NCI-H2029 (cell line): ENCODE measurements around the gene BCDIN3D.

Source experiments
- DNase-seq: peaks from one replicate; lab custom pipeline; 2025; lab: John Stamatoyannopoulos, UW

The BCDIN3D gene

DNA sequence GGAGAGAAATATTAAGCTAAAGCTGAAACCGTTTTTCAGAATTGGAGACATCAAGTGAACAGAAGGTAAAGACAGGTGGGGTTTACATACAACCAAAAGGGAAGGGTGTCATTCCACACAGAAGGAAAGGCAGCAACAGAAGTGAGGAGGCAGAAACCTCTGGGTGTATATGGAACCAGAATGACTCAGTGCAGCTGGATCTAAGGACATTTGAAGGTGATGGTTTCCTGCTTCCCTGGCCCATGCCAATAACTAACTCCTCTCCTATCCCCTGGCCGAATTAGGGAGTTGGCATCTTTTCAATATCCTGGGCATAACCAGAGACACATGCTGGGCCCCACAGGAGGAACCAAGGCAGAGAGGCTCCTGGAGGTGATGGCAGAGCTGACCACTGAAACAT, 23.1 kb downstream of the BCDIN3D start:
- no peak for DNase-seq

GRCh38 chr12:49818241-49818895, 24.5 kb downstream of the BCDIN3D start:
- DNase-seq = no peak

DNA sequence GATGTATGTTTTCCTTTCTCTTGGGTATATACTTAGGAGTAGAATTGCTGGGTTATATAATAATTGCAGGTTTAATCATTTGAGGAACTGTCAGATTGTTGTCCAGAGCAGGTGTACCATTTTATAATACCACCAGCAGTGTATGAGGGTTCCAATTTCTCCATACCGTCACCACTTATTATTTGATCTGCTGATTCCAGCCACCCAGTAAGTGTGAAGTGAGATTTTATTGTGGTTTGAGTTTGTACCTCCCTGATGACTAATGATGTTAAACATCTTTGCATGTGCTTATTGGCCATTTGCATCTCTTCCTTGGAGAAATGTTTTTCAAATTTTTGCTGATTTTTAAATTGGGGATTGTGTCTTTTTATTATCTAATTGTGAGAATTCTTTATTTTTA, 29.8 kb downstream of the BCDIN3D start:
- no peak for DNase-seq

DNA sequence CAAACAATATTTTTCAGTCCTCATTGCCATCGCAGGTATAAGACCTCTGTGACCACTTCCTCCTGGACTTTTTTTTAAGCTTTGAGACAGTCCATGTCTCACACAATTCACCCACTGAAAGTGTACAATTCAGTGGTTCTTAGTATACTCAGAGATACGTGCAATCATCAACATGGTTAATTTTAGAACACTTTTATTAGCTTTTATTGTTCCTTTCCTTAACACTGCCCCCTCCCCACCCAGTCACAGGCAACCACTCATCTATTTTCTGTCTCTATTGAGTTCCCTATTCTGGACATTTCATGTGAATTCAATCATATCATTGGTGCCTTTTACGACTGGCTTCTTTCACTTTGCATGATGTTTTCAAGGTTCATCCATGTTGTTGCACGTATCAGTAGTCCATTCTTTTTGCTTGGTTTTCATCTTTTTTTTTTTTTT, 30.9 kb downstream of the BCDIN3D start:
- no peak for DNase-seq

DNA sequence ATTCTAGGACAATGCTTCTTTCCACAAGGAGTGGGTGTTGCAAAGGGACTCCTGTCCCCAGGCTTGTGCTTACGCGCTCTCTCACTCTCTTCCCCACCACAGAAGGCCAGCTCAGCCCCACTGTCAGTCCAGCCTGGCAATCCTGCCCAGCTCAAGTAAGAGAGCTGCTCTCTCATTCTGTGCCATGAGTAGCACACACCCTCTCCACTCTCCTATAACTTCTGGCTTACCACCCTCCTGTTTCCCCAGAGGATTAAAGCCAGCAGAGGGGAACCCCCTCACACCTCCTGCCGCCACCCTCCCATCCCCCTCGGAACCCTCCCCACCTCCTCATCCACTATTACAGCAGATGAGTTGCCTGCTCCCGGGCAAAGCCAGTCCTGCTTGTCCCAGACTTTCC, 31.8 kb downstream of the BCDIN3D start:
- DNase-seq = no peak

- DNase-seq = no peak
These were observed 33.0 kb downstream of the BCDIN3D start for GRCh38 chr12:49809906-49810389.

- no peak for DNase-seq
These were observed 33.5 kb downstream of the BCDIN3D start for GRCh38 chr12:49809381-49809905.

- DNase-seq = no peak
These were observed 34.1 kb downstream of the BCDIN3D start for GRCh38 chr12:49808686-49809380.

DNA sequence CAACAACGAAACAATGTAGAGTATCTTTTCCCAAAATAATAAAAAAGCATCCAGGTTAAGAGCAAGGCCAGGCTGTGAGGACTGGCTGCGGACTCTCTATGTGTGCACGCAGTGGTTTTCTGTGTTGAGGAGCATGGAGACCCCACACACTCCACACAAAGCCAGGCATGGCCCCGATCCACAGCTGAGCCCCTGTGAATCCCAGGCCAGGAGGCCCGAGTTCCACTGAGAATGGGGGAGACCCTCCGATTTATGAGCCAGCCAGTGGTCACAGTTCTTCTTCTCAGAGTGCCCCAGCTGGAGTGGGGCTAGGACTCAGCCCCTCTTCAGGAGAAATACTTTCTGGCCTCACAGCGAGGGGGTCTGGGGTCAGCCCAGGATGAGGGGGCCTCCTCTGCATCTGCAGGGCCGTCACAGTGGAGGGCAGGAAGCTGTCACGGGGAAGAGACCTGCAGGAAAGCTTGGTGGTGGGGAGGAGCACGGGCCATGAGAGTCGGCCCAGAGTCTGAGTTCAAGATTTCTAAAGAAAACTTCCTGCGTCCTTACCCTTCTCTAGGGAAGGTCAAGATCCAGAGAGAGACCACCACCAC, 34.8 kb downstream of the BCDIN3D start:
- no peak for DNase-seq

- DNase-seq = no peak
These were observed 36.0 kb downstream of the BCDIN3D start for GRCh38 chr12:49806877-49807276.

GRCh38 chr12:49806321-49806813, 36.5 kb downstream of the BCDIN3D start:
- no peak for DNase-seq

GRCh38 chr12:49805409-49805808, 37.5 kb downstream of the BCDIN3D start:
- no peak for DNase-seq

- no peak for DNase-seq
These were observed 38.1 kb downstream of the BCDIN3D start for GRCh38 chr12:49804821-49805220.

- DNase-seq = no peak
These were observed 39.0 kb downstream of the BCDIN3D start for GRCh38 chr12:49803693-49804450.

GRCh38 chr12:49801141-49802063, 41.5 kb downstream of the BCDIN3D start:
- DNase-seq = no peak

- no peak for DNase-seq
These were observed 42.3 kb downstream of the BCDIN3D start for GRCh38 chr12:49800421-49801140.

DNA sequence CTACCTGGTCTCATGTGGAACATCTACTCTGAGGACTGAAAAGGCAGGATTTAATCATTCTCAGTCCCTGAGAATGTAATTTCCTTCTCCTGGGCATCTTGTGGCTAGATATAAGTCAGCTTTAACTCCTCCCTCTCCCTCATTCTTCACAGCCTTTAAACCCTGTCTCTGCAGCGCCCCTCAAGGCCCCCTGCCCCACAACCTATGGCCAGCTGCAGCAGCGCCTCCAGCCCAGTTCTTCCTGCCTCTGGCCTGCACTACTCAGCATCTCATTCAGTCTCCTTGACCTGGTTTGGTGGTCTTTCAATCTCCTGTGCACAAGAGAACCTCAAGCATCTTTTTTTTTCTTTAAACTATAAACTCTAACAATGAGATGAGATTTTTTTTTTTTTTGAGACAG, 44.0 kb downstream of the BCDIN3D start:
- no peak for DNase-seq

GRCh38 chr12:49798248-49798647, 44.7 kb downstream of the BCDIN3D start:
- no peak for DNase-seq

- DNase-seq = no peak
These were observed 45.5 kb downstream of the BCDIN3D start for GRCh38 chr12:49797449-49797776.
